Natural killer cell (primary cell): ENCODE measurements around the gene AADACL4. TPM values are rescaled to one million over a fixed set of nuclear protein-coding genes. Genes with fewer than 3 reads are reported as not detected.
"Not testable (repeated sequence)": the region's sequence is repeated elsewhere in the genome, so short reads cannot be mapped to it uniquely, and the experiment has no call there.

Experiments used
- ATAC-seq, 3 donors: fragments of 150-1000 bp in 2 of 3; fragments of 200-7000 bp in 1 of 3; cut with Tn5 transposase; 1 replicate in 1 of 3; 2 replicates in 2 of 3; pipeline ENCODE4 v1.10.0; 2021; ENCODE audit warnings: mild to moderate bottlenecking in 2 of 3, moderate library complexity in 2 of 3
- DNase-seq, 2 donors: peaks; one replicate each; pipeline versions ENCODE4 v3.0.0 to v3.0.0-alpha.2; 2013 to 2021; ENCODE audit warnings: mixed read lengths in 1 of 2
- H3K27ac ChIP-seq: one replicate; pipeline ENCODE4 v1.5.1; 2013; ENCODE audit warnings: mild to moderate bottlenecking, low read length
- H3K27me3 ChIP-seq: one replicate; pipeline ENCODE4 v1.6.1; 2013; ENCODE audit warnings: low read length; ENCODE audit not compliant: control insufficient read depth, insufficient read depth
- H3K36me3 ChIP-seq: one replicate; pipeline ENCODE4 v1.6.1; 2013; ENCODE audit warnings: low read length; ENCODE audit not compliant: control insufficient read depth, insufficient read depth
- H3K4me1 ChIP-seq: one replicate; pipeline ENCODE4 v1.6.1; 2013; ENCODE audit warnings: low read length; ENCODE audit not compliant: control insufficient read depth, insufficient read depth
- H3K4me3 ChIP-seq: one replicate; pipeline ENCODE4 v1.5.1; 2013; ENCODE audit warnings: low read length
- H3K9me3 ChIP-seq: one replicate; pipeline ENCODE4 v1.6.1; 2013; ENCODE audit warnings: low read length; ENCODE audit not compliant: control insufficient read depth, insufficient read depth
- H3K27ac Mint-ChIP-seq, 2 donors: one replicate each; pipeline ENCODE4 v1.8.0; 2022; ENCODE audit warnings: mild to moderate bottlenecking in 2 of 2, mixed read lengths in 2 of 2, moderate library complexity in 1 of 2
- H3K27me3 Mint-ChIP-seq, 2 donors: one replicate each; pipeline ENCODE4 v1.8.0; 2022; ENCODE audit warnings: low read depth in 2 of 2, mixed read lengths in 2 of 2
- H3K36me3 Mint-ChIP-seq: one replicate; pipeline ENCODE4 v1.8.0; 2022; ENCODE audit warnings: mixed read lengths
- H3K4me1 Mint-ChIP-seq, 2 donors: one replicate each; pipeline ENCODE4 v1.8.0; 2022; ENCODE audit warnings: mixed read lengths in 2 of 2
- H3K4me3 Mint-ChIP-seq: one replicate; pipeline ENCODE4 v1.8.0; 2022; ENCODE audit warnings: mild to moderate bottlenecking, moderate library complexity, mixed read lengths
- H3K9me3 Mint-ChIP-seq, 2 donors: one replicate each; pipeline ENCODE4 v1.8.0; 2022; ENCODE audit warnings: mixed read lengths in 2 of 2
- WGBS: methylation state at CpG from one replicate; pipeline ENCODE4 v1.1.7; 2013; ENCODE audit warnings: missing lambda C conversion rate; ENCODE audit not compliant: insufficient coverage; 5-methylcytosine and 5-hydroxymethylcytosine counted together
- intact Hi-C: fragments of 100-400 bp; cut with micrococcal nuclease; formaldehyde crosslinking; loops from one replicate; pipeline ENCODE4 v1.14.2; 2022
- total RNA-seq, 4 donors: library from RNA; stranded (reverse); fragments of 120-200 nt in 1 of 4; gene quantifications; one replicate each; pipeline versions ENCODE4 v1.2.3 to v1.2.4, GENCODE V29; 2013 to 2022
- TF ChIP-seq, protein P1 (sequence below): fragments of 200-600 bp; IDR thresholded peaks from one replicate; pipeline ENCODE4 v1.8.0; 2022; ENCODE audit warnings: antibody characterized with exemption

Gene AADACL4
- total RNA-seq, 3 donors from 2014 or later (not counting 1 experiment from before 2014, with no cell fraction given) = not detected

DNA sequence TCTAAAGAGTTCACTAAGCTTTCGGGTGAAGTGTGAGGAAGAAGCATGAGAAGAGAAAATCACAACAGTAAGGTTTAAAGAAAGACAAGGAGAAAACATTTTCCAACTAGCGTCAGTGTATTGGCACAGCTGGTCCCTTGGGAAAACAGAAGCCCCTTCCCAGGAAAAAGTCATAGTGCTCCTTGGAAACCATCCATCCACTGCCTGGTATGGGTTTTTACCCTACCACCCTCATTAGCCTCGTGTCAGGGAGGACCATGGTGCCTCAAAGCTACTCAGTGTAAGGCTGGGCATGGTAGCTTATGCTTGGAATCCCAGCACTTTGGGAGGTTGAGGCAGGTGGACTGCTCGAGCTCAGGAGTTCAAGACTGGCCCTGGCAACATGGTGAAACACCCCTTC lies 12.7 kb downstream of the AADACL4 start:
- Histone ChIP-seq H3K4me1 (no peaks in the 10 kb centered on the region), H3K9me3 (no peaks in the 10 kb centered on the region), H3K36me3 (no peaks in the 10 kb centered on the region), H3K4me3 (no peak overlapping the region), H3K27ac (no peak overlapping the region), H3K27me3 (no peaks in the 10 kb centered on the region)
- TF ChIP-seq, protein P1, sequence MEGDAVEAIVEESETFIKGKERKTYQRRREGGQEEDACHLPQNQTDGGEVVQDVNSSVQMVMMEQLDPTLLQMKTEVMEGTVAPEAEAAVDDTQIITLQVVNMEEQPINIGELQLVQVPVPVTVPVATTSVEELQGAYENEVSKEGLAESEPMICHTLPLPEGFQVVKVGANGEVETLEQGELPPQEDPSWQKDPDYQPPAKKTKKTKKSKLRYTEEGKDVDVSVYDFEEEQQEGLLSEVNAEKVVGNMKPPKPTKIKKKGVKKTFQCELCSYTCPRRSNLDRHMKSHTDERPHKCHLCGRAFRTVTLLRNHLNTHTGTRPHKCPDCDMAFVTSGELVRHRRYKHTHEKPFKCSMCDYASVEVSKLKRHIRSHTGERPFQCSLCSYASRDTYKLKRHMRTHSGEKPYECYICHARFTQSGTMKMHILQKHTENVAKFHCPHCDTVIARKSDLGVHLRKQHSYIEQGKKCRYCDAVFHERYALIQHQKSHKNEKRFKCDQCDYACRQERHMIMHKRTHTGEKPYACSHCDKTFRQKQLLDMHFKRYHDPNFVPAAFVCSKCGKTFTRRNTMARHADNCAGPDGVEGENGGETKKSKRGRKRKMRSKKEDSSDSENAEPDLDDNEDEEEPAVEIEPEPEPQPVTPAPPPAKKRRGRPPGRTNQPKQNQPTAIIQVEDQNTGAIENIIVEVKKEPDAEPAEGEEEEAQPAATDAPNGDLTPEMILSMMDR = no peak
- WGBS = 73% methylated on average over 4 of the region's 4 CpGs
- ATAC-seq (no peak), DNase-seq (no peak)
- no peak overlapping the region for H3K4me3 Mint-ChIP-seq
- H3K9me3 Mint-ChIP-seq = no peaks in the 10 kb centered on the region
- intact Hi-C loops = loop anchor here (5.0 kb wide), 1 partner anchor 539 kb away; no protein-coding TSS in a partner anchor
- no peak overlapping the region for H3K27ac Mint-ChIP-seq
- peaks cover 7 to 8% of the 10 kb centered on the region in 2 donors for H3K27me3 Mint-ChIP-seq
- H3K4me1 Mint-ChIP-seq = peaks cover 6 to 7% of the 10 kb centered on the region in 2 donors
- no peaks in the 10 kb centered on the region for H3K36me3 Mint-ChIP-seq

DNA sequence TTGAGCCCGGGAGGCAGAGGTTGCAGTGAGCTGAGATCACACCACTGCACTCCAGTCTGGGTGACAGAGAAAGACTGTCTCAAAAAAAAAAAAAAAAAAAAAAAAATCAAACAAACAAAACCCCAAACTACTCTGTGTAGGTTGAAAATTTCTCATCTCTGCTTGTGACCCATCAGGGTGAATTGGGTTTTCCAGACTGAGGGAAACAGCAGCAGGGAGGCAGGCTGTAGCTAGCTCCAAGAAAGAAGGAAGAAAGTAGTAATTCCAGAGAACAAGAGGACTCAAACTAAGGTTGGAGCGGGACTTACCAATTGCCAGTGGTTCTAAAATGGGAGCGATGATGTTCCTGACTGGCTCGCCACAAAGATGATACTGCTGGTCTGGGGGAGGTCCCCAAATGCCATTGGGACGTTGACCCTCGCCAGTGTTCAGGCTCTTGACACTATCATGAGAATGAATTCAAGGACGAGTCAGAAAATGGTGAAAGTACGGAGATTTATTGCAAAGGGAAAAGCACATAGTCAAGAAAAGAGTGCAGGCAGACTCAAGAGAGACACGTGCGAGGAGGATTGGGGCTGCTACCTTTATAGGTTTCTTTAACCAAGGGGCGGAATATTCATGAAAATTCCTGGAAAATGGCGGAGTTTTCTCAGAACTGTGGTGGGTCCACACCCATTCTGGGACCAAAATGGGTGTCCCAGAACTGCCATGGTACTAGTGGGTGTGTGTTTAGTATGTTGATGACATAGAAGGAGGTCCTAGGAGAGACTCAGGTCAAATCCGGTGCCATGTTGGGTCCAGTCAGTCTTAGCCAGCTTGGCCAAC lies 13.4 kb downstream of the AADACL4 start:
- DNase-seq (no peak), ATAC-seq (no peak)
- no peak overlapping the region for H3K27ac Mint-ChIP-seq
- no peaks in the 10 kb centered on the region for H3K36me3 Mint-ChIP-seq
- peaks cover 1 to 5% of the 10 kb centered on the region in 2 donors for H3K27me3 Mint-ChIP-seq
- intact Hi-C loops = loop anchor here (5.0 kb wide), 1 partner anchor 540 kb away; no protein-coding TSS in a partner anchor
- H3K9me3 Mint-ChIP-seq = no peaks in the 10 kb centered on the region
- TF ChIP-seq, protein P1 = no peak
- Histone ChIP-seq H3K4me3 (no peak overlapping the region), H3K36me3 (no peaks in the 10 kb centered on the region), H3K4me1 (no peaks in the 10 kb centered on the region), H3K27ac (no peak overlapping the region), H3K27me3 (no peaks in the 10 kb centered on the region), H3K9me3 (no peaks in the 10 kb centered on the region)
- 93% methylated on average over 13 of the region's 13 CpGs for WGBS
- H3K4me3 Mint-ChIP-seq = no peak overlapping the region
- H3K4me1 Mint-ChIP-seq = peaks cover 6 to 7% of the 10 kb centered on the region in 2 donors

DNA sequence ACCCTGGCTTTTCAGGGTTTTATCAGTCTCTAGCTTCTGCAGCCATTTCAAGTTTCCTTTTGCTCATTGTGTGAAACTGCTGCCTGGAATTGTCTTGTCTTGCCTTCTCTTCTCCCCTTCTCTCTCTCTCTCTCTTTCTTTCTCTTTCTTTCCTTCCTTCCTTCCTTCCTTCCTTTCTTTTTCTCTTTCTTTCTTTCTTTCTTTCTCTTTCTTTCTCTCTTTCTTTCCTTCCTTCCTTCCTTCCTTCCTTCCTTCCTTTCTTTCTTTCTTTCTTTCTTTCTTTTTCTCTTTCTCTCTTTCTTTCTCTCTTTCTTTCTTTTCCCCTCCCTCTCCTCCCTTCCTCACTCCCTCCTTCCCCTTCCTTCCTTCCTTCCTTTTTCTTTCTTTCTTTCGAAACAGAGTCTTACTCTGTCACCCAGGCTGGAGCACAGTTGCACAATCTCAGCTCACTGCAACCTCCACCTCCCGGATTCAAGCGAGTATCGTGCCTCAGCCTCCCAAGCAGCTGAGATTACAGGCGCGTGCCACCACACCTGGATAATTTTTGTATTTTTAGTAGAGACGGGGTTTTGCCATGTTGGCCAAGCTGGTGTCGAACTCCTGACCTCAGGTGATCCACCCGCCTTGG lies 14.1 kb downstream of the AADACL4 start:
- H3K36me3 Mint-ChIP-seq, H3K27me3 ChIP-seq, H3K9me3 ChIP-seq, H3K27ac Mint-ChIP-seq, DNase-seq, H3K27ac ChIP-seq, H3K36me3 ChIP-seq, H3K27me3 Mint-ChIP-seq, H3K4me1 Mint-ChIP-seq, H3K4me3 Mint-ChIP-seq, H3K9me3 Mint-ChIP-seq, ATAC-seq, H3K4me3 ChIP-seq, H3K4me1 ChIP-seq: not testable (repeated sequence)
- 87% methylated on average over 9 of the region's 9 CpGs for WGBS
- intact Hi-C loops = loop anchor here (5.0 kb wide), 1 partner anchor 541 kb away; no protein-coding TSS in a partner anchor
